Measurements from ENCODE around the gene ARHGEF3. TPM values are rescaled to one million over a fixed set of nuclear protein-coding genes. Genes with fewer than 3 reads are reported as not detected.
A peak's percentile ranks its signal among the peaks of the same experiment; 100 is the strongest.

ARHGEF3 gene
- total and polyA plus RNA-seq, 4 donors, result 10.4 to 40.9 (median 21.0) TPM

DNA sequence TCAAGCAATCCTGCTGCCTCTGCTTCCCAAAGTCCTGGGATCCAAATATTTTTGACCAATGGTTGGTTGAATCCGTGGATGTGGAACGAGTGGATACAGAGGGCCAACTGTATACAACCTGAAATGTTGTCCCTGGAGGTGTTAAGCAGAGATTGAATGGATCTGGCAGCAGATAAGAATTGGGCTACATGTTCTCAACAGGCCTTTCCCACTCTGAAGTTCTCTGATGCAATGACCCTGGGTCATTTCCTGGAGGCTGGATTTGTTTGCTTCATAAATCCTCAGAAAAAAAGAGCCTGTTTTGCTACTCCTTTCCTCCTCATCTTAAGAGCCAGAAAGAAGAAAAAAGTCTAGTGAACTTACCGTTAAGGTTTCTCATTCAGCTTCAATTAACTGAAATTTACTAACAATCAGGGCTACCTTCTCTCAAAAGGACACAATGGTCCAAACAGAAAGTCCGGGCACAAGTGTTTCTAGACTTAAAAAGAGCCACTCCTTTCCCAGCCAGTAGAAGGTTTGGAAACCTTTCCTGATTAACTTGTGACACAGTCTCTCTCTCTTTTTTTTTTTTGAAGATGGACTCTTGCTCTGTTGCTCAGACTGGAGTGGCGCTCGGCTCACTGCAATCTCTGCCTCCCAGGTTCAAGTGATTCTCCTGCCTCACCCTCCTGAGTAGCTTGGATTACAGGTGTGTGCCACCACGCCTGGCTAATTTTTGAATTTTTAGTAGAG, 6.5 kb downstream of the ARHGEF3 start:
- Histone ChIP-seq H3K4me1 (ENCODE audit: control insufficient read depth in 5 of 5, insufficient read depth in 5 of 5, low read length in 5 of 5) (peaks cover 2 to 35% (median 11%) of the 10 kb centered on the region in 5 donors), H3K36me3 (ENCODE audit: control insufficient read depth in 4 of 4, insufficient read depth in 4 of 4, low read length in 4 of 4) (no peaks in the 10 kb centered on the region), H3K27ac (ENCODE audit: low read depth in 1 of 2, low read length in 1 of 2) (peak overlapping the region; percentile 56 to 80), H3K9me3 (ENCODE audit: control insufficient read depth in 4 of 4, insufficient read depth in 3 of 4, low read length in 3 of 4) (no peaks in the 10 kb centered on the region), H3K27me3 (ENCODE audit: control insufficient read depth in 3 of 3, insufficient read depth in 3 of 3, low read length in 2 of 3) (no peaks in the 10 kb centered on the region), H3K4me3 (no peak overlapping the region), H3K9ac (ENCODE audit: insufficient read depth in 1 of 2, low read length in 2 of 2) (no peak overlapping the region)
- DNase-seq, result peak in 1 of 3 donors; percentile 57
- TF ChIP-seq, protein P1, sequence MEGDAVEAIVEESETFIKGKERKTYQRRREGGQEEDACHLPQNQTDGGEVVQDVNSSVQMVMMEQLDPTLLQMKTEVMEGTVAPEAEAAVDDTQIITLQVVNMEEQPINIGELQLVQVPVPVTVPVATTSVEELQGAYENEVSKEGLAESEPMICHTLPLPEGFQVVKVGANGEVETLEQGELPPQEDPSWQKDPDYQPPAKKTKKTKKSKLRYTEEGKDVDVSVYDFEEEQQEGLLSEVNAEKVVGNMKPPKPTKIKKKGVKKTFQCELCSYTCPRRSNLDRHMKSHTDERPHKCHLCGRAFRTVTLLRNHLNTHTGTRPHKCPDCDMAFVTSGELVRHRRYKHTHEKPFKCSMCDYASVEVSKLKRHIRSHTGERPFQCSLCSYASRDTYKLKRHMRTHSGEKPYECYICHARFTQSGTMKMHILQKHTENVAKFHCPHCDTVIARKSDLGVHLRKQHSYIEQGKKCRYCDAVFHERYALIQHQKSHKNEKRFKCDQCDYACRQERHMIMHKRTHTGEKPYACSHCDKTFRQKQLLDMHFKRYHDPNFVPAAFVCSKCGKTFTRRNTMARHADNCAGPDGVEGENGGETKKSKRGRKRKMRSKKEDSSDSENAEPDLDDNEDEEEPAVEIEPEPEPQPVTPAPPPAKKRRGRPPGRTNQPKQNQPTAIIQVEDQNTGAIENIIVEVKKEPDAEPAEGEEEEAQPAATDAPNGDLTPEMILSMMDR (IDR thresholded peaks at IDR 0.05; ENCODE audit: control extremely low read depth, extremely low read depth), result no peak
- WGBS, 2 donors, result 52 to 83% methylated on average over 7 of the region's 7 CpGs
- ATAC-seq (ENCODE audit: insufficient read depth, low FRiP score), result peak; percentile 9

DNA sequence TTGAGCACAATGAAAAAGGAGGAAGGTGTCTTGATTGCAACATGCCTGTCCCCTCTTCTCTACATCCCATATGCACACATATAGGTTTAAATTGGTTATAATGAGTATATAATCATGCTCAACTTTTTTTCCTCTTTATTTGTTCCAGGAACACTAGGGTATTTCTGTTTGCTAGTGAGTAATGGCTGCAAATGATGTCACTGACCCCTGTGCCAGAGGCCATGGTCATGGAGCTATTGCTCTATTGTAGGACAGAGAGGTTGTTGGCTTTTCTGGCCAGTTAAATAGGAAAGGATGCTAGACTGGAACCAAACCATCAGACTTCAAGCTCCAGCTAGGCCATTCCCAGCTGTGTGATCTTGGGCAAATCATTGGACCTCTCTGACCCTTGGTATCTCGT, 9.6 kb downstream of the ARHGEF3 start:
- Histone ChIP-seq H3K36me3 (ENCODE audit: control insufficient read depth in 4 of 4, insufficient read depth in 4 of 4, low read length in 4 of 4) (no peaks in the 10 kb centered on the region), H3K9me3 (ENCODE audit: control insufficient read depth in 4 of 4, insufficient read depth in 3 of 4, low read length in 3 of 4) (no peaks in the 10 kb centered on the region), H3K4me3 (no peak overlapping the region), H3K27me3 (ENCODE audit: control insufficient read depth in 3 of 3, insufficient read depth in 3 of 3, low read length in 2 of 3) (no peaks in the 10 kb centered on the region), H3K4me1 (ENCODE audit: control insufficient read depth in 5 of 5, insufficient read depth in 5 of 5, low read length in 5 of 5) (peaks cover 0 to 42% (median 15%) of the 10 kb centered on the region in 5 donors), H3K9ac (ENCODE audit: insufficient read depth in 1 of 2, low read length in 2 of 2) (no peak overlapping the region), H3K27ac (ENCODE audit: low read depth in 1 of 2, low read length in 1 of 2) (peak overlapping the region; percentile 28 to 53)
- TF ChIP-seq, protein P1 (IDR thresholded peaks at IDR 0.05; ENCODE audit: control extremely low read depth, extremely low read depth), result no peak
- no peak for ATAC-seq (ENCODE audit: insufficient read depth, low FRiP score)
- DNase-seq, result no peak
- WGBS, 2 donors, result 93 to 95% methylated on average over 1 of the region's 1 CpG

DNA sequence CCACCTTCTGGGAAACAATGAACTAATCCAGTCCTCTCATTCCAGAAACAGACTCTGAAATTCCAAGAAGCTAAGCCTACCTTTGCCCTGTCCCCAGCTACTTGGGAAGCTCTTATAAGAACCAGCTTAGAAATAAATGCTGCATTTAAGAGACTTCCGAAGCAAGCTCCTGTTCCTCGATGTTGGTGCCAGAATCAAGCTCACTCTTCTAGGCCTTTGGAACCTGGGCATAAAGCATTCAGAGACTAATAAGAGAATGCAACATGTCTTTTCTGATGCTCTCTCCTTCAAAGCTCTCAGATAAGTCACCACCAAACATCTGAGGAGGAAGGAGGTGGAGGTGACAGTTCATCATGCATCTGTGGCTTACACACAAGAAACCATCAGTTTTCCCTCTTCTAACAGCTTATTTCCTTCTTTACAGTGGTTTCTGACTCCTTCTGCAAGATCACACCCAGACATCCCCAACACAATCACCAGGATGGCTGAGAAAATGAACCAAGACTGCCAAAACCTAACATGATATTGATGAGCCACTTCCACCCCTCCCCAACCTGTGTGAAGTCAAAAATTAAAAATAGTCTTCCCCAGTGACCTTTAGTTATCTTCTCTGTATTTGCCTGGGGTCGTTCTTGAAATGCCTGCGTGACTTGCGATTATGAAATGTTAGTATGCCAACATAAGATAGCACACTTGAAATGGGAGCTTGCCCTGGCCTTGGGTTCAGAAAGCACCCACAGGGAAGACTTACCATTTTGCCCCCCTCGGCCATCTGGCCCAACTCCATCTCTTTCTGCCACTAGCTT, 11.5 kb downstream of the ARHGEF3 start:
- Histone ChIP-seq H3K9ac (ENCODE audit: insufficient read depth in 1 of 2, low read length in 2 of 2) (no peak overlapping the region), H3K27me3 (ENCODE audit: control insufficient read depth in 3 of 3, insufficient read depth in 3 of 3, low read length in 2 of 3) (no peaks in the 10 kb centered on the region), H3K9me3 (ENCODE audit: control insufficient read depth in 4 of 4, insufficient read depth in 3 of 4, low read length in 3 of 4) (no peaks in the 10 kb centered on the region), H3K36me3 (ENCODE audit: control insufficient read depth in 4 of 4, insufficient read depth in 4 of 4, low read length in 4 of 4) (no peaks in the 10 kb centered on the region), H3K27ac (ENCODE audit: low read depth in 1 of 2, low read length in 1 of 2) (peak overlapping the region; percentile 21 to 90), H3K4me1 (ENCODE audit: control insufficient read depth in 5 of 5, insufficient read depth in 5 of 5, low read length in 5 of 5) (peaks cover 0 to 49% (median 7%) of the 10 kb centered on the region in 5 donors), H3K4me3 (no peak overlapping the region)
- ATAC-seq (ENCODE audit: insufficient read depth, low FRiP score) (no peak), DNase-seq (no peak)
- WGBS, 2 donors, result 44 to 53% methylated on average over 6 of the region's 6 CpGs
- TF ChIP-seq, protein P1 (IDR thresholded peaks at IDR 0.05; ENCODE audit: control extremely low read depth, extremely low read depth), result no peak

All from lung (tissue), 12 donors.